ENCODE data around the gene SLC2A9.

The SLC2A9 gene

DNA sequence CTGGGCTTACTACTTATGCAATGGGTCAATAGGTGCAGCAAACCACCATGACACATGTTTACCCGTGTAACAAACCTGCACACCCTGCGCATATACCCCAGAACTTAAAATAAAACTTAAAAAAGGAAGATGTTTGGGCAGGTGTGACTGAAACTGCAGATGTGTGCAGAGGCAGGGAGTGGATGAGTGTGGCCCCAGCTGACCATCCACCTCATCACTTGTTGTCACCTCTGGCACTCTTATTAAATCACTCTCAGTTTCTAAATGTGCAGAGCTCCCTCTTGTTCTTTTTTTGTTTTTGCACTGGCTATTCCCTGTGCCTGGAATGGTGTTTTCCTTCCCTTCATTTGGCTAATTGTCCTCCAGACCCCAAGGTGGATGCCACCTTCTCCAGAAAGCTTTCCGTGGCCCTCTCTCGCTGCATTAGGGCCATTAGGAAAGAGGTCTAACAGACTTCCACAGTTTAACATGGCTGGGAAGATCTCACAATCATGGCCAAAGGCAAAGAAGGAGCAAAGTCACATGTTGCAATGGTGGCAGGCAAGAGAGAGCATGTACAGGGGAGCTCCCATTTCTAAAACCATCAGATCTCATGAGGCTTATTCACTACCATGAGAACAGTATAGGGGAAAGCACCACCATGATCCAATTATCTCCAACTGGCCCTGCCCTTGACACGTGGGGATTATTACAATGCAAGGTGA is 58.5 kb downstream of the SLC2A9 start:
- no peak for DNase-seq (ENCODE audit: low read depth)

GRCh38 chr4:9954468-9954867 is 66.8 kb downstream of the SLC2A9 start:
- DNase-seq (ENCODE audit: low read depth): no peak

DNA sequence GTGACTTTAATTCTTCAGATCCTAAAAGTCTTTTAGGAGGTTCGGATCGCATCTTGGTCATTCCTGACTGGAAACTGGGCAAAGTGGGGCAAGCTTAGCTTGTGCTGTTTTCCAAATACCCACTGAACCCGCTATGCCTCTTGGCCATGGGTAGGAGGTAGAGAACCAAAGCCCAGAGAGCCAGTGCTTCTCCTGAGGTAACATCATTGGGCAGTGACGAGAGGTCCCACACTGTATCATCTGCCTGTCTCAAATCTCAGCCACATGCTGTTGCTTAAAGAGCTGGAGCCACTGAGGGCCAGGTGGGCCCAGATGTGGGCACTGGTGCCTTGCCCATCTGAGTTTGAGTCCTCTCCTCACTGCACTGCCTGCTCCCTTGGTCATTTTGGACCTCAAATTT is 68.2 kb downstream of the SLC2A9 start:
- DNase-seq (ENCODE audit: low read depth): no peak

DNA sequence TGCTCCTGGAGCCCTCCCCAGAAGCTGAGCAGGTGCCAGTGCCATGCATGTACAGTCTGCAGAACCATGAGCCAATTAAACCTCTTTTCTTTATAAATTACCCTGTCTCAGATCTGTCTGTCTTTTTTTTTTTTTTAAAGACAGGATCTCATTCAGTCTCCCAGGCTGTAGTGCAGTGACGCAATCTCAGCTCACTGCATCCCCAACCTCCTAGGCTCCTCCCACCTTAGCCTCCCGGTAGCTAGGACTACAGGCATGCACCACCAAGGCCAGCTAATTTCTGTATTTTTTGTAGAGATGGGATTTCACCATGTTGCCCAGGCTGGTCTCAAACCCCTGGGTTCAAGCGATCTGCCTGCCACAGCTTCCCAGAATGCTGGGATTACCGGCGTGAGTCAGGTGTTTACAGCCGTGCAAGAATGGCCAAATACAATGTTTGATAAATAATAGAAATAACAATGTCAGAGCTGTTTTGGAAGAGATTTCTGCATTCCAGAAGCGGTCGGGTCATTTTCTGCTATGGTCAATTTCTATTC is 68.8 kb downstream of the SLC2A9 start:
- DNase-seq (ENCODE audit: low read depth): no peak

DNA sequence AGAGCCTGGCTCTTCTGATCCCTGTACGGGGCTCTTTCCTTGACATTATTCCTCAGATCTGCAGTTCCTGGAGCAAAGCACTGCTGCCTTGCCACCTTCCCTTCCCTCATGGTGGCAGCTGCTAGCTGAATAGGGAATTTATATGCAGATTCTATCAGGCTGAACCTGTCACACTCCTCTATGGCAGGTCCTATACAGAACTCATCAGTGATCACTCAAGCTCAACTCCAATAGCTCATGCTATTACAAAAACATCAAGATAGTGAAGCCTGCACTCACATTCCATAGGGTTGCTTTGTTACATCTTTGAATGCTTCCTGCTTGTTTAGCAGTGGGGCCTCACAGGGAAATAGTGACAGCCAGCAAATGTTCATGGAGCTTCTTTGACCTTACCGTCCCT is 71.7 kb downstream of the SLC2A9 start:
- DNase-seq (ENCODE audit: low read depth): no peak

DNA sequence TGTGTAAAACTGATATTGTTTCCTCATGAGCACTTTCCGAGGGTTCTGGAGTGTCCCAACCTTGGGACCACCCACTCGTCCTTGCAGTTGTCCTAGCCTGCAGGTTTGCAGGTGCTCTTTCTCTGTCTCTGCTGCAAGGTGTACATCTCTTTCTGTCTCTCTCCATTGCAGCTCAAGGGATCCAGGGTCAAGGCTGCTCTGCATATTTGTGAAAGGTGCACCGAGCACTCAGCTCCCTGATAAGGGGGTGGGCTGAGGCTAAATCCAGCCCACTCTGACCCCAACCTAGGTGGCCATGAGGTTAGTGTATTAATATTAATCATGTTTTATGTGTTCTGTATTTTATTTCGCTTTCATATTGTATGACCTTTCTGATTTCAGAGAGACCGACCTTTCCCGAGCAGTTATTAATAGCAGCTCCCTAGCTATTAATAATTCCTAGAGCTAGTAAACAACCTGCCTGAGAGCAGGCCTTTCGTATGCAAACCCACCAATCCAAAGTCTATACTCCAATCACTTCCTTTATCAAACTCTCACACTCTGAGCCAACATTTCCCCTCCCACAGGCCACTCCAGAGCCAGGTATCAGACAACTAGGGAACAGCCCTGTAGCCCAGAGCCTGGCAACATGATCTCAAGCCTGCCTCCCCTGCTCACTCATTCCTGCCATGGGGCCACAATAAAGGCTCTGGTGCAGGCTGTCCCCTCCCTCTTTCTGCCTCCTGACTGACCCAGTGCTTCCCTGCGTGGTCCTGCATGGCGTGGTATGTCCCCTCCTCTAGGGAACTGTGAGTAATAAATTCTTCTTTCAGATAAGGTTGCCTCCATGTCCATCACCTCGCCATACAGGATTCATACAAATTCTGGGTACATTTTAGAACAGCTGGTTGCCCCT is 73.9 kb downstream of the SLC2A9 start:
- DNase-seq (ENCODE audit: low read depth): no peak

GRCh38 chr4:9946170-9946569 is 75.1 kb downstream of the SLC2A9 start:
- DNase-seq (ENCODE audit: low read depth): no peak

GRCh38 chr4:9944431-9945425 is 76.6 kb downstream of the SLC2A9 start:
- DNase-seq (ENCODE audit: low read depth): no peak

GRCh38 chr4:9943761-9944160 is 77.5 kb downstream of the SLC2A9 start:
- no peak for DNase-seq (ENCODE audit: low read depth)

DNA sequence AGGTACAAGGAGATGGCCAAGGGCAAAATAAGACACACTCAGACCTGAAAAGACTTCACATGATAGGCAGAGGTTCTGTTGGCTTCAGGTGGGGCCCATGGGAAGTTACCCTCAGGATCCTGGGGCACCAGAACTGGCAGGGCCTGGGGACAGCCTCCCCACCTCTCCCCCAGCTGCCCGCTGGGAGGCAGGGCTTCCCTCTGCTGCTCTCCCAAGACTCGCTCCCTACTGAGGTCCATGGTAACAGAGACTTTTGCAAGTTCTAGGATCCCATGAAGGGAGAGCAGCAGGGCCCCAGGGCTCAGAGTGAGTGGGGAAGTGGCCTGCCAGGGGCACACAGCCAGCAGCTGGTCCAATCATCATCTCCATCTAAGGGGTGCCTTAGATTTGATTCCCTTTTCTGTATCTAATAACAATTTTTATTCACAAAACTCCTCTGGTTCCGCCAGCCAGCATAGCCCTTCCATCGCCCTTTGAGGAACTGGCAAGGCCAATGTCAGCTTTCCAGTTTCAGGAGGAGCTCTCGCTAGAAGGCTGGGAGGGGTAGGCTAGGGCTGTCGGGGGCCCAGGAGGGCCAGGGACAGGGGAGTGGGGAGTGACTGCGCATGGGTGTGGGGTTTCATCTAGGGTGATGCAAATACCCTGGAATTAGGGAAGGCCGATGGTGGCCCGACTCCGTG is 78.2 kb downstream of the SLC2A9 start:
- DNase-seq (ENCODE audit: low read depth): no peak

DNA sequence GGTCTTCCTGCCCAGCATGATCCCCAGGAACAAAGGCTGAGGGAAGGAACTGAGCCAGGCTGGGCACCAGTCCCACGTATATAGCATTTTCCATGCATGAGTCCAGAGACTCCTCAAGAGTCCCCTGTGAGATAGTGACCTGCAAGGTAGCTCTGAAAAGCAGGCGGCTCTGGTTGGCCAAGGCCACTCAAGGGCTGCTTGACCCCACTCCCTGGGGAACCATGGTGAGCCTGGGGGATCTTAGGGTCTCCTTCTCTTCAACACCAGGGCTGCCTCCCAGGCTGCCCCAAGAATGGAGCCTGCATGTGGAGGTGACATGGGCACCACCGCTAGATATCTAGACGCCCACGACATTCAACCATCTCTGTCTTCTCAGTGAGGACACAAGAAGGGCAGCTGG is 79.2 kb downstream of the SLC2A9 start:
- DNase-seq (ENCODE audit: low read depth): no peak

GRCh38 chr4:9940041-9940440 is 81.3 kb downstream of the SLC2A9 start:
- DNase-seq (ENCODE audit: low read depth): no peak

- DNase-seq (ENCODE audit: low read depth): no peak
These were observed 82.4 kb downstream of the SLC2A9 start for GRCh38 chr4:9938933-9939332.

GRCh38 chr4:9937078-9937477 is 84.2 kb downstream of the SLC2A9 start:
- DNase-seq (ENCODE audit: low read depth): no peak

- DNase-seq (ENCODE audit: low read depth): no peak
These were observed 85.1 kb downstream of the SLC2A9 start for GRCh38 chr4:9936129-9936644.

DNA sequence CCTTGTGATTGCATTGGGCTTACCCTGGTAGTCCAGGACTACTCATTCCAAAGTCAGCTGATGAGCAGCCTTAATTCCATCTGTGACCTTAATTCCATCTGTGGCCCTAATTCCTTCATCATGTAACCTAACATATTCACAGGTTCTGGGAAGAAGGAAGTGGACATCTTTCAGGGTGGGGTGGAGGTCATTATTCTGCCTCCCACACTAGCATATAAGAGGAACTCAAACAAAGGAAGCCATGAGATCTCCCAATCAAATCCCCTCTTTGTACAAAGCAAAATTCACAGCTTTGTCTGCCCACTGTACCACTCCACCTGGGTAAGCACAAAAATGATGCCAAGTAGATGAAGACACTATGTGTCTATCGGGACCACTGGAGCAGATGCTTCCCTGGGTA is 87.3 kb downstream of the SLC2A9 start:
- no peak for DNase-seq (ENCODE audit: low read depth)

DNA sequence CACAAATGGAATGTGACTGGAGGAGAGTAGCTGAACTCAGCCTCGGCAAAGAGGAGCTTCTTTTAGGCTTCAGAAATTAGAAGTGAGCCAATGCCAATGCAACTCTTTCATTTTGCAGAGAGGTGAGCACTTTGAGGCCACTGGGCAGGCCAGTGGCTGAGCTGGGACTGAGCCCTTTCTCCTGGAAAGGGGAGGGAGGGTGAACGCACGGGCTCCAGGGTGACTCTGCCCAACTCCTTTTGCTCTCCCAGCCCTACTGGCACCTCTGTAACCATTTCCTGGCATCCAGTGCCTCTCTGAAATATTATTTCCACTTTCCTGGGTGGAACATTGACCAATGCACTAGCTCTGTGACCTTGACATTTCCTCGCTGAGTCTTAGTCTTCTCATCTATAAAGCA is 88.1 kb downstream of the SLC2A9 start:
- no peak for DNase-seq (ENCODE audit: low read depth)

DNA sequence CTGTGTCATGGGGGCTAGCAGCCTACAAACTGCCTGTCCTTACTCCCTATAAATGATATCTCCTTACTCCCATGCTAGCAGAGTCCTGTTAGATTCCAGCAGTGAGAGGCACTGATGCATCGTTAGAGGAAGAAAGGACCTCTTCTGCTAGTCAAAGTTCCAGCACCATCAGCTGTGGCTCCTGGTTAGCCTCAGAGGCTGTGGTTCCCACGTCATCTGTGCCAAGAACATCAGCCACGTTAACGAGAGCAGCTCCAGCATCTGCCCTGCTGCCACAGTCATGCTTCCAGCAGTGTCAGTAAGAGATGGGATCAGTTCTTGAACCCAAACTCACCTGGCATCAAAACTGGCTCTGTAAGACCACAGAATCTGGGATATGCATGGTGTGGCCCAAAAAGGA is 88.5 kb downstream of the SLC2A9 start:
- DNase-seq (ENCODE audit: low read depth): no peak

- DNase-seq (ENCODE audit: low read depth): no peak
These were observed 90.2 kb downstream of the SLC2A9 start for GRCh38 chr4:9931146-9931545.

DNA sequence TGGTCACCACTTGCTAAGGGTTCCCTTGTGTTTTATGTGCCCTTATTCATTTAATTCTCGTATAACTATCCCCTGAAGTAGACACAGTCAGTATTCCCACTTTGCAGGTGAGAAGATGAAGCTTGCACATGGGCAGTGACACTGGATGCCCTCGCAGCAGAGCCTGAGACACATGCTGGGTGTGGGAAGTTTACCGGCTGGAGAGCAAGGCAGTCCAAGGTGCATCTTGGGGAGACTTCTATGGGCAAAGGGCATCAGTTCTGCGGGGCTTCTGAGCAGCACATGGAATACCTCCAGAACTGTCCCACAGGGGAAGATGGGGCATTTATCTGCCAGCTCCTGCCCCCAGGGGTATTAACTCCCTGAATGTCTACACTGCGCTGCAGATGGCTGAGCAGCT is 92.2 kb downstream of the SLC2A9 start:
- DNase-seq (ENCODE audit: low read depth): no peak

DNA sequence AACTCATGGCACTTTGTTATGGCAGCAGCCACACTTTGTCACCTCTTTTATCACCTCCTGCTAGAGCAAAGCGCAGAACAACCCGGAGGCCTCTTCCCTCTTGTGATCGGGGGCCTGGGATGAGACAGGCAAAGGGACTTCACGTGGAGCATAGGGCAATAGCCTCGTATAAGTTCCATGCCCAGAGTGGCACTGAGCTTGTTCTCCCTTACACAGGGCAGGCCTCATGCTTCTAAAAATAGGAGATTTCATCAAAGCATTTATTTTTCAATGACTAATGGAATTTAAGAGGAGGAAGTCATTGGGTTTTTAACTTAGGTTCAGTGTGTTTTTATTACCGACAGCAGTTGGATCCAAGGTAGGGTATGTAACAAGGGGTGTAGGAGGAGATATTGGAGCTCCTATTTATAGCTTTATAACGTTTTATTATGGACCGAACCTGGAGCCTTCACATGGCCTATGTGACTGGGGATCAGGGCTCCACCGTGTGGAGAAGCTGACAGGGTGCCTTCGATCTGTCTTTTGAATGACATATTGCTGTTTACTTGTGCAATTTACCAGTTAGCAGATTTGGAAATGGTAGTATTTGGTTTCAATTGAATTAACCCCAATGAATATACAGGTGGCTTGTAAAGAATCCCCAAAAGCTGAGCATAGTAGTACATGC is 93.8 kb downstream of the SLC2A9 start:
- DNase-seq (ENCODE audit: low read depth): no peak
